HG03571 (cell line): Measurements from ENCODE around the gene EGR2.
A peak's percentile ranks its signal among the peaks of the same experiment; 100 is the strongest.

Experiments used
- ATAC-seq: cut with Tn5 transposase; IDR thresholded peaks from one replicate; pipeline ENCODE4 v1.9.1; 2021; ENCODE audit not compliant: unreplicated experiment

The EGR2 gene

DNA sequence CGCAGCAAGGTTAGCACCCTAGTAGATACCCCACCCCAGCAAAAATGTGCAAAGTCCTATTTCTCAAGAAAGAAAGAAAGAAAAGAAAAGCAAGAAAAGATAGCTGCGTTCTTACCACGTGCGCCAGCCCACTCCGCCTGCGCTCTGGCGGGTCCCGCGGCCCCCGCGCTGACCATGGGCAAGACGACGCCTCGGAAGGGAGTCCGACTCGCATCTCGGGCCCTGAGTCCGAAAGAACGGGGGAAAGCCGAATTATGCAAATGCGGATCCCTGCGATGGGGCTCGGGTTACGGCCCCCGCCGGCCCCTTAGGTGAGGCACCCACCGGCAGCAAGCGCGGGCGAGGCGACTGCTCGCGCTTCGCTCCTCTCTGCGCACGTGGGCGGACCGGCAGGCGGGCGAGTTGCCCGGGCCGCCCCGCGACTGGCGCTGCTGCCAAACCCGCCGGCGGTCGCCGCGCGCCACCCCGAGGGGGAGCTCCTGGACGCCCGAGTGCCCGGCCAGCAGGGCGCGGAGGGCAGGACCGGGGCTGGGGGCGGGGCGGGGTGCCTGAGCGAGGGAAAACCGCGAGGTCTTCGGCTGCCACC is 2.4 kb upstream of the EGR2 start:
- ATAC-seq: no peak

- ATAC-seq: peak; percentile 36
These were observed 1.7 kb upstream of the EGR2 start for GRCh38 chr10:62817766-62818425.

GRCh38 chr10:62817121-62817765 is 1.1 kb upstream of the EGR2 start:
- ATAC-seq: peak; percentile 10

DNA sequence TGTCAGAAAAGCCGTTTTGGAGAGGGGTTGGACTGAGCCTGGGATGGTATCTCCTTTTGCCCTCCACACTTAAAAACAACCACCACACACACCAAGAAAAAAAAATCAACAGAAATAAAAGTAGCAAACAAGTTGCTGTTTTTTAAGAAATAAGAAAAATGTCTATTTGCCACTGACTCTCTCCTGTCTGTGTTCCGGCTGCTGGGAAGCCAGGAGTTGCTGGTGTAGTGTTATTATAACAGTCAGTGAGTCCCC is 163 bp downstream of the EGR2 start:
- no peak for ATAC-seq

GRCh38 chr10:62815381-62816075 is 638 bp downstream of the EGR2 start:
- ATAC-seq: no peak

DNA sequence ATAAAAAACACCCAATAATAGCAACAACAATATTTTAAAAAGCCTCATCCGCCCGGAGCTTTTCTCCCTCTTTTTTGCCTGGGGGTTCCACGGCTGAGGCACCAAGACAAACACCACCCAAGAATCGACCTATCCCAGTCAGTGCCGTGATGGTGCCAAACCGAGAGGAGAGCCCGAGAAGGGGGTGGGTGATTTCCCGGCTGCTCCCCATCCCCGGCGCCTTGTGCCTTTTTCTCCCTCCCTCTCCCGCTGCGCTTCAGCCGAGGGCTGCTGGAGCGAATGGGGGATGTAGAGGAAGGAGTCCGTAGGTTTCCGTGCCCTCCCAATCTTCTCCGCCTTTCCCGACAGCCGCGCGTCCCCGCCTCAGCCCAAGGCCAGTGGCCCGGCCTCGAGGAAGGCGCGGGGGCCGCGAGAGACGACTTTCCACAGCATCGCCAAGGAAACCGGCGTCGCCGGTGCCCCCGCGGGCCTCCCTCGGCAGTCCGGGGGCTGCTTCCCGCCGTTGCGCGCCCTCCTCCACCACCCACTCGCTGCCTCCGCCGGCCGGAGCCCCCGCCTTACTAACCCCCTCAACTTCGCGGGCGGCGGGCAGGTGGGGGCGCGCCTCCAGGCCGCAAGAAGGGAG is 1.3 kb downstream of the EGR2 start:
- no peak for ATAC-seq

- ATAC-seq: no peak
These were observed 2.2 kb downstream of the EGR2 start for GRCh38 chr10:62813981-62814380.

DNA sequence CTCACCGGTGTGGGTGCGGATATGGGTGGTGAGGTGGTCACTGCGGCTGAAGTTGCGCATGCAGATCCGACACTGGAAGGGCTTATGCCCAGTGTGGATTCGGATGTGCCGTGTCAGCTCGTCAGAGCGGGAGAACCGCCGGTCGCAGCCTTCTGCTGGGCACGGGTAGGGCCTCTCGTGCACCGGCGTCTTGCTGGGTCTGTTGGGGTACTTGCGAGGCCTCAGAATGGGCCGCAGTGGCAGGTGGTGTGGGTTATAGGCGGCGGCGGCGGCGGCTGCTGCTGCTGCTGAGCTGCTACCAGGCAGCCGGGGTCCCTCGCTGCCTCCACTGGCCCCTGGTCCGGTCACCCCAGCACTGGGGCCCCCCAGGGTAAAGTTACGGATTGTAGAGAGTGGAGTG is 2.7 kb downstream of the EGR2 start:
- no peak for ATAC-seq

DNA sequence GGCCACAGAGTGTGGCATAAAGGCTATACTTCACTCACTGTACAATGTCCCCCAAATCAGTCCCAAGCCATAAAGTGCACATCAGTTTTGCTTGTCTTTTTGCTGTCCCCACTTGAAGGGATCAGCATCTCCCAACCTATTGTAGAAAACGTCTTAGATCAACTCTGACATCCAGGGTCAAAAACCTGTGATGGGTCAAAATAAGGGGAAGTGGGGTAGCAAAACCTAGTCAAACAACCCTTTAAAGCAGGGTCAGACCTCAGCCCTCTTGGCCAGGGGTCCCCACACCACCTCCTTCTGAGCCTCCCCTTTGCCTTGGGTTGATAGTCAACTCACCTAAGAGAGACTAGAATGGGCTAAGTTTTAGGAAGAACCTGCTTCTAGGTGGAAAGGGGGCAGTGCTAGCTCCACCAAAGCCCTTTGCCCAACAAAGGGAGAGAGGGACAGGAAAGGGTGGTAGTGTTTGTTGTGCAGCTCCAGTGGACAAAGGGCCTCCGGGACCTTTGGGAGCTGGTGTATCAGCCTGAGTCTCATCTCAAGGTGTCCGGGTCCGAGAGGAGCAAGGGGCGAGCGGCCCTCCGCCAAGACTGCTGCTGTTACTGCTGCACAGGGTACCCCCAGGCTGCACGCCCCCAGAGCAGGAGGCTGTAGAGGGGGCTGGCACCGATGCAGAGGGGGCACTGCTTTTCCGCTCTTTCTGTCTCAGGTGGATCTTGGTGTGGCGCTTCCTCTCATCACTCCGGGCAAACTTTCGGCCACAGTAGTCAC is 3.3 kb downstream of the EGR2 start:
- no peak for ATAC-seq

- ATAC-seq: peak; percentile 33
These were observed 4.8 kb downstream of the EGR2 start for GRCh38 chr10:62811159-62811875.

GRCh38 chr10:62810156-62810902 is 5.8 kb downstream of the EGR2 start:
- ATAC-seq: no peak

GRCh38 chr10:62806251-62806650 is 9.9 kb downstream of the EGR2 start:
- ATAC-seq: no peak

- ATAC-seq: peak; percentile 5
These were observed 10.7 kb downstream of the EGR2 start for GRCh38 chr10:62805231-62806099.

- ATAC-seq: peak; percentile 87
These were observed 11.6 kb downstream of the EGR2 start, which contains the start of gene ADO for GRCh38 chr10:62804356-62805230. Gene ADO (plus strand): TSS chr10:62804720. CDS start chr10:62805060, 340 bp downstream.

DNA sequence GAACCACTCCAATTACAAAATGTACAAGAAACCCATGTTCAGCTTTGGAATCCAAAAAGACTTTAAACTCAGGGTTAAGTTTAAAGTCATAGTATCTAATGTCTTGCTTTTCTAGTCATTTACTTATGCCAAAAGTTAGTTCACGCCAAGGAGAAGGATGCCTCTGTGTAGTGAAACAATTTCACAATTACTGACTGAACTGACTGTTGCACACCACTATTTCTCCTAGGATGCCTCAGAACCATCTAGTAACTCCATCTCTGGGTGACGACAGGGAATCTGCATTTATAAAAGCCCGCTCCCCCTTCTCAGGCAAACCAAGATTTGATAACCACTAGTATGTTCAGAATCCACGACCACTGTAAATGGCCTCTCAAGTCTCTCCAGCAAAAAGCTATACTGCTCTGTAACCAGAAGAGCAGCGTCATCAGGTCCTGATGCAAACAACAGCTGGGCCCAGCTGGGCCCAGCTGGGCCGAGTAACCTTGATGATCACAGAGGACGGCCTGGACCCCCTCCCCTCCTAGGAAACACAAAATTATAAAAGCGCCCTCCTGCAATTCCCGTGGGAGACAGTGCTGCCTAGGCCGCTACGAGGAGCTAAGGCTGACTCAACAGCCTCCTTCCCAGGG is 12.3 kb downstream of the EGR2 start:
- ATAC-seq: peak; percentile 4

DNA sequence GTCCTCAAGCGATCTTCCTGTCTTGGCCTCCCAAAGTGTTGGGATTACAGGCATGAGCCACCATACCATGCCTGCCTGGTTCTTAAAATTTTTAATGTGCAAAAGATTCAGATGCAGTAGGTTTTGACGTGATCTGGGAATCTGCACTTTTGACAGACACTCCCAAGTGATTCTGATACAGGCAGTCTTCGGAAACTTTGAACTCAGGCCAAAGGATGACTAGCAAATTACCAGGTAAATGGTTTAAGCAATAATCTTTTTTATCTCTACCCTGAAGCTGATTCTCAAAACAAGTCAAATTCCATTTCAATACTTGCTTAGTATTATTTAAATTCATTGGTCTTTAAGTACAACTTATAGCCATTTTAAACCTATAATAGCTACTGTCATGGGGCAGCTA is 14.3 kb downstream of the EGR2 start:
- no peak for ATAC-seq

DNA sequence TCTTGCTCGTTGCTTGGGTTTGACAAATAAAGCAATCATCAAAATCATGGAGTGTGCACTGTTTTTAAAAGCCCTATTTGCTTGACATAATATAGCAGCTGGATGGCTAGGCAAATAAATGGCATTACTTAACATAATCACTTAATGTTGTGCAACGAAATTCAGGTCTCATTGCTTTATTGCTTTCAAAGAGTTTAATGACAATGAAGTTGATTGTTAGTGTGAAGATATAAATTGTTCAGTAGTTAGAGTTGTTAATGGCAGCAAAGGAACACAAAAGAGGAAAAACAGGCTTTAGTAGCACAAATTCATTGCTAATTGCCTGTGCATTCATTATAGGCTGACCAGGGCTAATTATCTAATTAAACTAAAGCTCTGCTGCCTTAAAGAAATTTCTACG is 19.3 kb downstream of the EGR2 start:
- no peak for ATAC-seq
